HCT116 (cell line): ENCODE results near the gene FABP3.

ENCODE experiments used
- CTCF ChIP-seq, 3 experiments: fragments of 200-600 bp in 1 of 3; sonication (generic) in 1 of 3; IDR thresholded peaks in 2 of 3; conservative IDR thresholded peaks in 1 of 3; 2 replicates each; pipeline ENCODE4 v1.5.1; 2012 to 2017; ENCODE audit warnings: low read depth in 2 of 3, low read length in 2 of 3, antibody characterized with exemption in 1 of 3, borderline replicate concordance in 1 of 3, control low read depth in 1 of 3, mild to moderate bottlenecking in 1 of 3, mixed read lengths in 1 of 3, mixed run types in 1 of 3, moderate library complexity in 1 of 3; ENCODE audit not compliant: insufficient read depth in 1 of 3
- EZH2 ChIP-seq: fragments of 200-600 bp; sonication (generic); IDR thresholded peaks from 2 replicates; pipeline ENCODE4 v1.6.1; 2017; ENCODE audit warnings: antibody characterized with exemption, mixed run types

- TF ChIP-seq EZH2, result no peak
- no peak for TF ChIP-seq CTCF (IDR thresholded peaks at IDR 0.05 in 2 of 3, conservative IDR thresholded peaks at IDR 0.05 in 1 of 3; ENCODE audit: borderline replicate concordance in 1 of 3, insufficient read depth in 1 of 3, low read depth in 2 of 3, low read length in 2 of 3)
Observed at GRCh38 chr1:31399976-31400375, 27.1 kb upstream of the FABP3 start.
